ENCODE measurements around the gene CYP4F11.
"Not testable (repeated sequence)": the region's sequence is repeated elsewhere in the genome, so short reads cannot be mapped to it uniquely, and the experiment has no call there.

Gene CYP4F11

GRCh38 chr19:15945301-15945700, 11.0 kb upstream of the CYP4F11 start:
- Histone ChIP-seq H3K4me3 (ENCODE audit: low read depth in 1 of 2, low read length in 1 of 2) (no peak overlapping the region), H3K36me3 (no peaks in the 10 kb centered on the region), H3K27ac (no peak overlapping the region), H3K9me3 (peaks cover 8% of the 10 kb centered on the region), H3K27me3 (peaks cover 36% of the 10 kb centered on the region), H3K4me1 (ENCODE audit: control insufficient read depth in 1 of 2, insufficient read depth in 1 of 2, low read depth in 1 of 2, low read length in 1 of 2) (no peaks in the 10 kb centered on the region)
- TF ChIP-seq CTCF (IDR thresholded peaks at IDR 0.05), result no peak

GRCh38 chr19:15944401-15944800, 10.1 kb upstream of the CYP4F11 start:
- Histone ChIP-seq H3K27ac (no peak overlapping the region), H3K27me3 (peaks cover 39% of the 10 kb centered on the region), H3K36me3 (no peaks in the 10 kb centered on the region), H3K4me3 (ENCODE audit: low read depth in 1 of 2, low read length in 1 of 2) (no peak overlapping the region), H3K4me1 (ENCODE audit: control insufficient read depth in 1 of 2, insufficient read depth in 1 of 2, low read depth in 1 of 2, low read length in 1 of 2) (no peaks in the 10 kb centered on the region), H3K9me3 (peaks cover 8% of the 10 kb centered on the region)
- no peak for TF ChIP-seq CTCF (IDR thresholded peaks at IDR 0.05)

DNA sequence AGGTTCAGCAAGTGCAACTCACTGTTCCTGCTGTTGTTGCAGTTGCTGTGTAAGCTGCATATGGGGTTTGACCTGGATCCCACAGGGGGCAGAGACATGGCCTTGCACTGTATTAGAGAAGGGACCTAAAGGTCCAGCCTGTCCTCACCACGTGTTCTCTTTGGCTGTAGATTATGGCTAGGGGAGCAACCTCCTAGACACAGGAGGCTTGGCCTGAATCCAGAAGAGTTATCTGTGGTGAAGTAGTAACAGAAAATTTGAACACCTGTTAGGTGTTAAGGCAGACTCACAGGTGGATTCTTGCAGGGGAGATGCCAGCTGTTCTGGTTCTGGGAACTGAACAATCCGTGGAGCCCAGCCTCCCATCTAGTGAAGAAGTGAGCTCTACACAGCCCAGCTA, 3.4 kb upstream of the CYP4F11 start:
- no peak overlapping the region for H3K27ac ChIP-seq
- no peaks in the 10 kb centered on the region for H3K9me3 ChIP-seq
- TF ChIP-seq CTCF (IDR thresholded peaks at IDR 0.05), result no peak
- peaks cover 41% of the 10 kb centered on the region for H3K27me3 ChIP-seq
- no peak overlapping the region for H3K4me3 ChIP-seq (ENCODE audit: low read depth in 1 of 2, low read length in 1 of 2)
- H3K36me3 ChIP-seq, result no peaks in the 10 kb centered on the region
- no peaks in the 10 kb centered on the region for H3K4me1 ChIP-seq (ENCODE audit: control insufficient read depth in 1 of 2, insufficient read depth in 1 of 2, low read depth in 1 of 2, low read length in 1 of 2)

DNA sequence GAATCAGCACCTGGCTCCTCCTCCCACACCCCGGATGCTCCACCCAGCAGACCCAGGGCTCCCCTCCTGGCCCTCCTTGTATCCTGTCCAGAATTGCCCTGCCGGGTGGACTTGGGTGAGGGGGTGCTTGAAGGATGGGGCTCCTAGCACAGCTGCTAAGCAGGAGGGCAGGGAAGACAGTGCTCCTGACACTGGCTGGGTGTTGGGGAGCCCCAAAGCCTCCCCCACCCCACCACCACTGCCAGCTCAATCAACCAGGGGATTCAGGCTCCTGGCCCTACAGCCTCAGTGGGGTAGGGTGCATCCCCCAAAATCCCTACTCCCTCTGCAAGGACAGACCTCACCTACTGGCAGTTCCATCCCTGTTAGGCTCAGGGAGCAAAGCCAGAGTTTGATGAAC, 2.6 kb upstream of the CYP4F11 start:
- no peaks in the 10 kb centered on the region for H3K4me1 ChIP-seq (ENCODE audit: control insufficient read depth in 1 of 2, insufficient read depth in 1 of 2, low read depth in 1 of 2, low read length in 1 of 2)
- peaks cover 41% of the 10 kb centered on the region for H3K27me3 ChIP-seq
- H3K4me3 ChIP-seq (ENCODE audit: low read depth in 1 of 2, low read length in 1 of 2), result no peak overlapping the region
- H3K27ac ChIP-seq, result no peak overlapping the region
- H3K9me3 ChIP-seq, result no peaks in the 10 kb centered on the region
- H3K36me3 ChIP-seq, result no peaks in the 10 kb centered on the region
- no peak for TF ChIP-seq CTCF (IDR thresholded peaks at IDR 0.05)

GRCh38 chr19:15936173-15936572, 1.8 kb upstream of the CYP4F11 start:
- TF ChIP-seq CTCF (IDR thresholded peaks at IDR 0.05), result no peak
- Histone ChIP-seq H3K27me3 (peaks cover 41% of the 10 kb centered on the region), H3K4me1 (ENCODE audit: control insufficient read depth in 1 of 2, insufficient read depth in 1 of 2, low read depth in 1 of 2, low read length in 1 of 2) (no peaks in the 10 kb centered on the region), H3K4me3 (ENCODE audit: low read depth in 1 of 2, low read length in 1 of 2) (no peak overlapping the region), H3K27ac (no peak overlapping the region), H3K36me3 (no peaks in the 10 kb centered on the region), H3K9me3 (no peaks in the 10 kb centered on the region)

DNA sequence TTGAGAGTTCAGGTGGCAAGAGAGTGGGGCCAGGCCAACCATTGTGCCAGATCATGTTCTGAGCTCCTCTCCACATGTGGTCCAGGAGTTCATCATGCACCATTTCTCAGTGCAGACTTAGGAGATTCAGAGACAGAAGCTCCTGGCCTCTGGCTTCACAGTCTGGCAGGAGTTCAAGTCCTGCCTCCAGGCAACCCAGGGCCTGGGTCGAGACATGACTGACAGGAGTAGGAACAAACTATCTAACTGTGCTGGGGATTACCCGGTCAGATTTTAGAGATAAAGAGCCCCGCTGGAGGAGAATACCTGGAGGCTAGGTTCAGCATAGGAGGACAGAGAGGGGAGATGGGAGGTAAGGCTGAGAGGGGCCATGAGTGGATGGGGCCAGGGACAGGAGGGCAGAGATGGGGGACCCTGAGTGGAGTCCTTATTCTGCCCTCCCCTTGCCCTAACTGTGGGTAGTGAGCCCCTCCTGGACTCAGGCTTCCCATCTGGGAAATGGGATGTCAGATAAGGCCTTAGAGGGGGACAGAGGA, 906 bp upstream of the CYP4F11 start:
- H3K27ac ChIP-seq, result no peak overlapping the region
- H3K27me3 ChIP-seq, result peaks cover 41% of the 10 kb centered on the region
- no peak for TF ChIP-seq CTCF (IDR thresholded peaks at IDR 0.05)
- no peaks in the 10 kb centered on the region for H3K9me3 ChIP-seq
- no peak overlapping the region for H3K4me3 ChIP-seq (ENCODE audit: low read depth in 1 of 2, low read length in 1 of 2)
- no peaks in the 10 kb centered on the region for H3K36me3 ChIP-seq
- no peaks in the 10 kb centered on the region for H3K4me1 ChIP-seq (ENCODE audit: control insufficient read depth in 1 of 2, insufficient read depth in 1 of 2, low read depth in 1 of 2, low read length in 1 of 2)

DNA sequence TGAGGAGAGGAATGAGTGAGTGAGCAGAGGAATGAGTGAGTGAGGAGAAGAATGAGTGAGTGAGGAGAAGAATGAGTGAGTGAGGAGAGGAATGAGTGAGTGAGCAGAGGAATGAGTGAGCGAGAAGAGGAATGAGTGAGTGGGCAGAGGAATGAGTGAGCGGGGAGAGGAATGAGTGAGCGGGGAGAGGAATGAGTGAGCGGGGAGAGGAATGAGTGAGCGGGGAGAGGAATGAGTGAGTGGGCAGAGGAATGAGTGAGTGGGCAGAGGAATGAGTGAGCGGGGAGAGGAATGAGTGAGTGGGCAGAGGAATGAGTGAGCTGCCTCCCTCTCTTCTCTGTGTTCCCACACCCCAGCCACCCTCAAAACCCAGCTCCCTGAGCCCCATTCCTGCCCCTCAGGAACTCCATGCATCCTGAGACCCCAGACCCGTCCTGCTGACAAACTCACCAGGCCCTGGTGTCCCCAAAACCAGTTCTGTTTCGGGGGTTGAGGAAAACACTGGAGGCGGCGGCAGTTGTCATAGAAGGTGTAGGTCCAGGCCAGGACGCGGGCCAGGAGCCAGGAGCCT, 483 bp downstream of the CYP4F11 start:
- not testable (repeated sequence) for H3K4me1 ChIP-seq (ENCODE audit: control insufficient read depth in 1 of 2, insufficient read depth in 1 of 2, low read depth in 1 of 2, low read length in 1 of 2); H3K36me3 ChIP-seq; H3K4me3 ChIP-seq (ENCODE audit: low read depth in 1 of 2, low read length in 1 of 2); H3K27ac ChIP-seq; H3K9me3 ChIP-seq
- peaks cover 38% of the 10 kb centered on the region for H3K27me3 ChIP-seq

Data from neutrophil (primary cell).